Activated naive CD8-positive, alpha-beta T cell treated with anti-CD3 and anti-CD28 coated beads, Interleukin-2, amount 50 U/mL, for 24 hours (primary cell): ENCODE results near the gene AGXT2.
A peak's percentile ranks its signal among the peaks of the same experiment; 100 is the strongest.
"Not testable (repeated sequence)": the region's sequence is repeated elsewhere in the genome, so short reads cannot be mapped to it uniquely, and the experiment has no call there.

ENCODE experiments used
- ATAC-seq: fragments of 150-1000 bp; cut with Tn5 transposase; one replicate; pipeline ENCODE4 v1.10.0; 2021
- DNase-seq: peaks from one replicate; pipeline ENCODE4 v3.0.0; 2021
- H3K27ac Mint-ChIP-seq: one replicate; pipeline ENCODE4 v1.8.0; 2021; ENCODE audit warnings: mild to moderate bottlenecking, mixed read lengths
- H3K27me3 Mint-ChIP-seq: one replicate; pipeline ENCODE4 v1.8.0; 2021; ENCODE audit warnings: mixed read lengths
- H3K36me3 Mint-ChIP-seq: one replicate; pipeline ENCODE4 v1.8.0; 2021; ENCODE audit warnings: low read depth, mixed read lengths
- H3K4me1 Mint-ChIP-seq: one replicate; pipeline ENCODE4 v1.8.0; 2021; ENCODE audit warnings: mixed read lengths
- H3K4me3 Mint-ChIP-seq: one replicate; pipeline ENCODE4 v1.8.0; 2021; ENCODE audit warnings: mild to moderate bottlenecking, moderate library complexity, mixed read lengths
- H3K9me3 Mint-ChIP-seq: one replicate; pipeline ENCODE4 v1.8.0; 2021; ENCODE audit warnings: mixed read lengths

Gene AGXT2

GRCh38 chr5:35038891-35039290 is 8.9 kb downstream of the AGXT2 start:
- Mint-ChIP-seq H3K9me3 (no peaks in the 10 kb centered on the region), H3K27ac (no peak overlapping the region), H3K36me3 (no peaks in the 10 kb centered on the region), H3K4me1 (no peaks in the 10 kb centered on the region), H3K27me3 (peaks cover 25% of the 10 kb centered on the region), H3K4me3 (no peak overlapping the region)
- no peak for ATAC-seq
- no peak for DNase-seq

GRCh38 chr5:35036536-35036935 is 11.2 kb downstream of the AGXT2 start:
- Mint-ChIP-seq H3K4me3 (no peak overlapping the region), H3K27ac (no peak overlapping the region), H3K27me3 (peaks cover 27% of the 10 kb centered on the region), H3K9me3 (no peaks in the 10 kb centered on the region), H3K36me3 (no peaks in the 10 kb centered on the region), H3K4me1 (no peaks in the 10 kb centered on the region)
- ATAC-seq = no peak
- DNase-seq = no peak

- not testable (repeated sequence) for DNase-seq, H3K27ac Mint-ChIP-seq, H3K4me1 Mint-ChIP-seq, H3K9me3 Mint-ChIP-seq, H3K4me3 Mint-ChIP-seq, ATAC-seq, H3K36me3 Mint-ChIP-seq
- H3K27me3 Mint-ChIP-seq = peaks cover 21% of the 10 kb centered on the region
Measured at GRCh38 chr5:35035929-35036328, 11.8 kb downstream of the AGXT2 start.

GRCh38 chr5:35035271-35035670 is 12.5 kb downstream of the AGXT2 start:
- Mint-ChIP-seq H3K4me1 (no peaks in the 10 kb centered on the region), H3K9me3 (no peaks in the 10 kb centered on the region), H3K27ac (no peak overlapping the region), H3K36me3 (no peaks in the 10 kb centered on the region), H3K4me3 (no peak overlapping the region), H3K27me3 (peaks cover 18% of the 10 kb centered on the region)
- DNase-seq (no peak), ATAC-seq (no peak)

GRCh38 chr5:35032356-35032755 is 15.4 kb downstream of the AGXT2 start:
- H3K27ac Mint-ChIP-seq = no peak overlapping the region
- DNase-seq = no peak
- no peak for ATAC-seq
- H3K4me1 Mint-ChIP-seq = no peaks in the 10 kb centered on the region
- no peak overlapping the region for H3K4me3 Mint-ChIP-seq
- peaks cover 16% of the 10 kb centered on the region for H3K27me3 Mint-ChIP-seq
- H3K36me3 Mint-ChIP-seq = no peaks in the 10 kb centered on the region
- H3K9me3 Mint-ChIP-seq = no peaks in the 10 kb centered on the region

GRCh38 chr5:35031276-35031675 is 16.5 kb downstream of the AGXT2 start:
- H3K36me3 Mint-ChIP-seq = no peaks in the 10 kb centered on the region
- no peak overlapping the region for H3K4me3 Mint-ChIP-seq
- no peak overlapping the region for H3K27ac Mint-ChIP-seq
- ATAC-seq = no peak
- no peaks in the 10 kb centered on the region for H3K4me1 Mint-ChIP-seq
- no peaks in the 10 kb centered on the region for H3K9me3 Mint-ChIP-seq
- DNase-seq = no peak
- H3K27me3 Mint-ChIP-seq = peaks cover 15% of the 10 kb centered on the region

GRCh38 chr5:35030426-35031100 is 17.2 kb downstream of the AGXT2 start:
- Mint-ChIP-seq H3K4me1 (no peaks in the 10 kb centered on the region), H3K27ac (no peak overlapping the region), H3K9me3 (no peaks in the 10 kb centered on the region), H3K36me3 (no peaks in the 10 kb centered on the region), H3K27me3 (peaks cover 15% of the 10 kb centered on the region), H3K4me3 (no peak overlapping the region)
- no peak for ATAC-seq
- no peak for DNase-seq

- Mint-ChIP-seq H3K4me3 (no peak overlapping the region), H3K36me3 (no peaks in the 10 kb centered on the region), H3K27me3 (peaks cover 12% of the 10 kb centered on the region), H3K27ac (no peak overlapping the region), H3K9me3 (no peaks in the 10 kb centered on the region), H3K4me1 (no peaks in the 10 kb centered on the region)
- ATAC-seq (peak; percentile 43), DNase-seq (no peak)
Measured at GRCh38 chr5:35029333-35029732, 18.4 kb downstream of the AGXT2 start.

GRCh38 chr5:35026941-35027340 is 20.8 kb downstream of the AGXT2 start:
- no peak overlapping the region for H3K4me3 Mint-ChIP-seq
- peaks cover 8% of the 10 kb centered on the region for H3K27me3 Mint-ChIP-seq
- H3K9me3 Mint-ChIP-seq = no peaks in the 10 kb centered on the region
- ATAC-seq (no peak), DNase-seq (no peak)
- no peaks in the 10 kb centered on the region for H3K36me3 Mint-ChIP-seq
- no peak overlapping the region for H3K27ac Mint-ChIP-seq
- no peaks in the 10 kb centered on the region for H3K4me1 Mint-ChIP-seq

GRCh38 chr5:35026280-35026840 is 21.4 kb downstream of the AGXT2 start:
- no peaks in the 10 kb centered on the region for H3K36me3 Mint-ChIP-seq
- H3K27ac Mint-ChIP-seq = no peak overlapping the region
- H3K4me3 Mint-ChIP-seq = no peak overlapping the region
- DNase-seq = no peak
- H3K9me3 Mint-ChIP-seq = no peaks in the 10 kb centered on the region
- no peak for ATAC-seq
- no peaks in the 10 kb centered on the region for H3K4me1 Mint-ChIP-seq
- peaks cover 7% of the 10 kb centered on the region for H3K27me3 Mint-ChIP-seq

GRCh38 chr5:35024911-35025510 is 22.7 kb downstream of the AGXT2 start:
- Mint-ChIP-seq H3K27me3 (peaks cover 7% of the 10 kb centered on the region), H3K4me1 (no peaks in the 10 kb centered on the region), H3K27ac (no peak overlapping the region), H3K4me3 (no peak overlapping the region), H3K36me3 (no peaks in the 10 kb centered on the region), H3K9me3 (no peaks in the 10 kb centered on the region)
- DNase-seq (no peak), ATAC-seq (no peak)

- ATAC-seq = no peak
- no peaks in the 10 kb centered on the region for H3K9me3 Mint-ChIP-seq
- no peak for DNase-seq
- no peaks in the 10 kb centered on the region for H3K4me1 Mint-ChIP-seq
- H3K4me3 Mint-ChIP-seq = no peak overlapping the region
- H3K36me3 Mint-ChIP-seq = no peaks in the 10 kb centered on the region
- H3K27me3 Mint-ChIP-seq = peaks cover 2% of the 10 kb centered on the region
- H3K27ac Mint-ChIP-seq = no peak overlapping the region
Measured at GRCh38 chr5:35023391-35024178, 24.2 kb downstream of the AGXT2 start.

GRCh38 chr5:35016174-35017051 is 31.3 kb downstream of the AGXT2 start:
- Mint-ChIP-seq H3K27me3 (peaks cover 19% of the 10 kb centered on the region), H3K27ac (no peak overlapping the region), H3K9me3 (no peaks in the 10 kb centered on the region), H3K4me1 (peaks cover 3% of the 10 kb centered on the region), H3K4me3 (no peak overlapping the region), H3K36me3 (peaks cover 2% of the 10 kb centered on the region)
- DNase-seq = no peak
- no peak for ATAC-seq

- no peak overlapping the region for H3K27ac Mint-ChIP-seq
- no peaks in the 10 kb centered on the region for H3K9me3 Mint-ChIP-seq
- no peak for ATAC-seq
Measured at GRCh38 chr5:35015063-35015462, 32.7 kb downstream of the AGXT2 start.

More at GRCh38 chr5:35015063-35015462, 32.7 kb downstream of the AGXT2 start:
- DNase-seq = no peak
- Mint-ChIP-seq H3K36me3 (peaks cover 2% of the 10 kb centered on the region), H3K4me1 (peaks cover 3% of the 10 kb centered on the region), H3K27me3 (peaks cover 20% of the 10 kb centered on the region), H3K4me3 (no peak overlapping the region)
